T1000 (cell line): ENCODE measurements around the gene SUPT16H.
"Not testable (repeated sequence)": the region's sequence is repeated elsewhere in the genome, so short reads cannot be mapped to it uniquely, and the experiment has no call there.

Source experiments
- DNase-seq: peaks from one replicate; lab custom pipeline; 2025; ENCODE audit warnings: mixed read lengths; lab: John Stamatoyannopoulos, UW

Gene SUPT16H

GRCh38 chr14:21367582-21368144, 16.2 kb downstream of the SUPT16H start:
- no peak for DNase-seq

- no peak for DNase-seq
These were observed 27.3 kb downstream of the SUPT16H start for GRCh38 chr14:21356511-21356910.

- no peak for DNase-seq
These were observed 31.2 kb downstream of the SUPT16H start for GRCh38 chr14:21352587-21352986.

- DNase-seq = no peak
These were observed 33.3 kb downstream of the SUPT16H start for GRCh38 chr14:21350539-21350938.

GRCh38 chr14:21347201-21347600, 36.6 kb downstream of the SUPT16H start:
- DNase-seq = no peak

GRCh38 chr14:21346532-21347135, 37.2 kb downstream of the SUPT16H start:
- DNase-seq = no peak

GRCh38 chr14:21343035-21343794, 40.6 kb downstream of the SUPT16H start:
- no peak for DNase-seq

- no peak for DNase-seq
These were observed 49.5 kb downstream of the SUPT16H start for GRCh38 chr14:21334202-21334906.

- DNase-seq = no peak
These were observed 50.9 kb downstream of the SUPT16H start for GRCh38 chr14:21332950-21333349.

- no peak for DNase-seq
These were observed 56.8 kb downstream of the SUPT16H start for GRCh38 chr14:21326972-21327371.

- DNase-seq = no peak
These were observed 61.1 kb downstream of the SUPT16H start for GRCh38 chr14:21322716-21323115.

GRCh38 chr14:21320913-21321312, 62.9 kb downstream of the SUPT16H start:
- DNase-seq = no peak

- DNase-seq = no peak
These were observed 66.4 kb downstream of the SUPT16H start for GRCh38 chr14:21317398-21317797.

- DNase-seq = no peak
These were observed 70.3 kb downstream of the SUPT16H start for GRCh38 chr14:21313512-21313911.

- DNase-seq = no peak
These were observed 72.2 kb downstream of the SUPT16H start for GRCh38 chr14:21311614-21312013.

- no peak for DNase-seq
These were observed 73.9 kb downstream of the SUPT16H start for GRCh38 chr14:21309956-21310355.

- DNase-seq = no peak
These were observed 74.6 kb downstream of the SUPT16H start for GRCh38 chr14:21309238-21309636.

- DNase-seq = no peak
These were observed 75.2 kb downstream of the SUPT16H start for GRCh38 chr14:21308479-21309237.

- DNase-seq = no peak
These were observed 75.7 kb downstream of the SUPT16H start for GRCh38 chr14:21308132-21308478.

GRCh38 chr14:21307637-21308036, 76.2 kb downstream of the SUPT16H start:
- DNase-seq = no peak

GRCh38 chr14:21302836-21303140, 81.0 kb downstream of the SUPT16H start:
- not testable (repeated sequence) for DNase-seq
